Heart right ventricle (tissue), 16 donors: ENCODE results near the gene ZNF879. TPM values are rescaled to one million over a fixed set of nuclear protein-coding genes. Genes with fewer than 3 reads are reported as not detected.

Experiments
- ATAC-seq, 8 donors: fragments of 200-7000 bp; cut with Tn5 transposase; one replicate each; pipeline ENCODE4 v1.9.1; 2020; ENCODE audit warnings: mild to moderate bottlenecking in 8 of 8, moderate library complexity in 8 of 8, moderate number of reproducible peaks in 1 of 8
- DNase-seq, 2 donors: peaks; one replicate each; pipeline ENCODE4 v3.0.0-alpha.2; 2020
- H3K27ac ChIP-seq, 10 donors: fragments of 200-600 bp; sonication (generic) in 2 of 10; one replicate each; pipeline versions ENCODE4 v1.5.0 to v1.8.0; 2020 to 2022; ENCODE audit warnings: mild to moderate bottlenecking in 3 of 10
- H3K27me3 ChIP-seq, 7 donors: fragments of 200-600 bp; one replicate each; pipeline ENCODE4 v1.8.0; 2021 to 2022; ENCODE audit warnings: mild to moderate bottlenecking in 2 of 7
- H3K36me3 ChIP-seq, 9 donors: fragments of 200-600 bp; sonication (generic) in 1 of 9; one replicate each; pipeline versions ENCODE4 v1.5.0 to v1.8.0; 2020 to 2022; ENCODE audit warnings: mild to moderate bottlenecking in 2 of 9
- H3K4me1 ChIP-seq, 9 donors: fragments of 200-600 bp; sonication (generic) in 1 of 9; one replicate each; pipeline versions ENCODE4 v1.5.0 to v1.8.0; 2020 to 2022; ENCODE audit warnings: mild to moderate bottlenecking in 4 of 9
- H3K4me3 ChIP-seq, 10 donors: fragments of 200-600 bp; sonication (generic) in 2 of 10; one replicate each; pipeline versions ENCODE4 v1.5.0 to v1.8.0; 2020 to 2022; ENCODE audit warnings: mild to moderate bottlenecking in 7 of 10, moderate library complexity in 2 of 10
- H3K9me3 ChIP-seq, 11 donors: fragments of 200-600 bp in 10 of 11; sonication (generic) in 2 of 11; one replicate each; pipeline versions ENCODE4 v1.5.0 to v1.8.0; 2013 to 2022; ENCODE audit warnings: mild to moderate bottlenecking in 2 of 11, control low read depth in 1 of 11, moderate library complexity in 1 of 11
- WGBS, 2 donors: extraction: QIAGEN DNeasy Blood & Tissue Kit; methylation state at CpG; one replicate each; pipeline ENCODE4 v1.1.7; 2013; ENCODE audit warnings: inconsistent platforms in 1 of 2; 5-methylcytosine and 5-hydroxymethylcytosine counted together
- intact Hi-C, 10 donors: fragments of 100-400 bp; cut with DNase I; formaldehyde crosslinking; loops; one replicate each; pipeline versions ENCODE4 v1.11.1 to v1.14.2; 2022
- long read RNA-seq, 3 donors: library from polyadenylated mRNA; unstranded; transcript quantifications; one replicate each; pipeline ENCODE4 v2.0.0, GENCODE V29; 2020 to 2021
- polyA plus RNA-seq, 2 donors: library from polyadenylated mRNA; stranded (reverse); fragments of 200-250 nt; gene quantifications; one replicate each; pipeline ENCODE4 v1.2.3, GENCODE V29; 2013
- total RNA-seq, 10 donors: library from RNA; stranded (reverse); fragmentation: NEBNext Ultra II Directional in 3 of 10; extraction: Animal tissue kit (Norgen Biotek cat#: 25700) in 3 of 10; gene quantifications; one replicate each; pipeline versions ENCODE4 v1.2.1 to v1.2.4, GENCODE V29; 2021 to 2023
- TF ChIP-seq, protein P1 (sequence below), 9 donors: fragments of 200-600 bp; sonication (generic) in 2 of 9; IDR thresholded peaks; one replicate each; pipeline versions ENCODE4 v1.5.0 to v1.8.0; 2021 to 2022; ENCODE audit warnings: antibody characterized with exemption in 9 of 9, mild to moderate bottlenecking in 5 of 9, moderate library complexity in 1 of 9
- donor health status: Arrhythmogenic right ventricular cardiomyopathy.
- donor health status: ischemic (EF 13 %, LVEDD 7.1; RV severe dilation, severe dysfunction).
- donor health status: healthy with polysubstance abuse.
- donor health status: DM: no; HTN: yes; CAD: no.
- donor health status: DM: no; HTN: no; CAD: no.
- donor health status: ischemic (EF 25% LVEDD 6.9; RV normal size, moderate dysfunction).
- donor health status: ischemic (EF 25% LVEDD 5.7; RV mildly dilated, moderate dysfunction).
- donor health status: healthy.
- donor health status: DM: yes; HTN: yes; CAD: no.
- donor health status: Ischemic cardiomyopathy.
- donor health status: ischemic (EF 35%, LVEDD 5.7; RV mildly dilated, moderate dysfunction).
- donor health status: nonischemic (EF 11% LVEDD 7.7; RV severe dilation, severe dysfunction).
- donor health status: DM: yes; HTN: yes; CAD: no.
- donor health status: PGD.
- donor health status: ischemic (EF 29% LVEDD 5.4; RV normal size, mild dysfunction).
- donor health status: nonischemic (EF 23%, LVEDD 6.1; RV moderate dilation, normal function).

The ZNF879 gene
- total RNA-seq (1 to 10 TPM; 1.8 to 4.5 (median 3.6) TPM), polyA plus RNA-seq (1 to 10 TPM; 1.4 to 3.7 TPM)
- long read RNA-seq, donor 1, partial matches to known transcripts: 0 of 5 reads
- long read RNA-seq, donor 1, other reads (novel, unspliced or antisense): 2 of 5 reads
- long read RNA-seq, donor 2, partial matches to known transcripts: 0 of 4 reads
- long read RNA-seq, donor 2, other reads (novel, unspliced or antisense): 0 of 4 reads
- long read RNA-seq, donor 3, transcript ZNF879-201 (5 exons, 3,304 nt): major isoform, 8 of 10 reads
- long read RNA-seq, donor 3, partial matches to known transcripts: 1 of 10 reads
- long read RNA-seq, donor 3, other reads (novel, unspliced or antisense): 0 of 10 reads

DNA sequence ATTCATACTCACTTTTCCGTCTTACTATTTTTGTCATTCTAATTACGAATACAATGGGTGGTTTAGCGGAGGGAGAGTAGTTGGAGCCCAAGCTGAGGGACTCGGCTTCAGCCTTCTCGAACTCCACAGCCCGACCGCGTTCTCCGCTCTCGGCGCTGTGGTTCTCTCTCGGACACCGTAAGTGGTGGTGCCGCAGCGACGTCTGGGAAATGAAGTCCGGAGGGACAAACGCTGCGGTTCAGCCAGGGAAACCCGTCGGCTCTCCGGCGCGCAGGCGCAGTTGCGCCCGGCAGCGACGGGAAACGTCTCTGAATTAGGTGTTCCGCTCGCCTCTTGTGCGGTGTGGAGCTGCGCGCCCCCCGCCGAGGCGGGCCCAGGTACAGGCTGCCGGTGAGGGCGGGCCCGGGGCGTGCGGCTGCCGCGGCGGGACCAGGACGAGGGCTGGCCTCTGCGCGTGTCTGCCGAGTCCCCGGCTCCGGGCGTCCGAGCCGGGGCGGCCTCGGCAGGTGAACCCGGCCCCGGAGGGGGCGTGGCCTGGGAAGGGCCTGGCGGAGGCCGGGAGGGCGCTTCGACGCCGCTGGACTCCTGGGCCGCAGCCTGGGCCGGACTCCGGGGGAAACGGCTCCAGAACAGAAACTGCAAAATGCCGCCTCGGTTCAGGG lies at the start of gene ZNF879:
TSS of gene ZNF879 (plus strand) at position 277 of the 662 bp plus-strand sequence. CDS start 1,201 bp downstream, outside the sequence.
- intact Hi-C loops: loop anchor here in 6 of 10 donors (1.0 to 10.0 kb wide), 10 partner anchors 37 to 291 kb away; partner anchors contain the start of genes ZNF454 (in 5 of the 6), ZNF354C (in 4 of the 6) and ZNF354A (in 1 of the 6)
- whole genome bisulfite sequencing, 2 donors: 0 to 1% methylated on average over 71 to 72 of the region's 72 CpGs
- H3K27me3 ChIP-seq: no peaks in the 10 kb centered on the region
- H3K9me3 ChIP-seq: peaks cover 0 to 29% (median 27%) of the 10 kb centered on the region in 11 donors
- ATAC-seq (peak; percentile 97 to 99 (median 99)), DNase-seq (peak; percentile 94 to 95)
- peak within 1 kb of the TSS; percentile 22 to 96 (median 74) for H3K4me3 ChIP-seq
- TF ChIP-seq, protein P1, sequence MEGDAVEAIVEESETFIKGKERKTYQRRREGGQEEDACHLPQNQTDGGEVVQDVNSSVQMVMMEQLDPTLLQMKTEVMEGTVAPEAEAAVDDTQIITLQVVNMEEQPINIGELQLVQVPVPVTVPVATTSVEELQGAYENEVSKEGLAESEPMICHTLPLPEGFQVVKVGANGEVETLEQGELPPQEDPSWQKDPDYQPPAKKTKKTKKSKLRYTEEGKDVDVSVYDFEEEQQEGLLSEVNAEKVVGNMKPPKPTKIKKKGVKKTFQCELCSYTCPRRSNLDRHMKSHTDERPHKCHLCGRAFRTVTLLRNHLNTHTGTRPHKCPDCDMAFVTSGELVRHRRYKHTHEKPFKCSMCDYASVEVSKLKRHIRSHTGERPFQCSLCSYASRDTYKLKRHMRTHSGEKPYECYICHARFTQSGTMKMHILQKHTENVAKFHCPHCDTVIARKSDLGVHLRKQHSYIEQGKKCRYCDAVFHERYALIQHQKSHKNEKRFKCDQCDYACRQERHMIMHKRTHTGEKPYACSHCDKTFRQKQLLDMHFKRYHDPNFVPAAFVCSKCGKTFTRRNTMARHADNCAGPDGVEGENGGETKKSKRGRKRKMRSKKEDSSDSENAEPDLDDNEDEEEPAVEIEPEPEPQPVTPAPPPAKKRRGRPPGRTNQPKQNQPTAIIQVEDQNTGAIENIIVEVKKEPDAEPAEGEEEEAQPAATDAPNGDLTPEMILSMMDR (IDR thresholded peaks at IDR 0.05): no peak
- H3K27ac ChIP-seq: peak within 1 kb of the TSS; percentile 80 to 94 (median 88)
- peaks cover 3 to 38% (median 32%) of the 10 kb centered on the region in 9 donors for H3K36me3 ChIP-seq
- peaks cover 0 to 18% (median 9%) of the 10 kb centered on the region in 9 donors for H3K4me1 ChIP-seq

DNA sequence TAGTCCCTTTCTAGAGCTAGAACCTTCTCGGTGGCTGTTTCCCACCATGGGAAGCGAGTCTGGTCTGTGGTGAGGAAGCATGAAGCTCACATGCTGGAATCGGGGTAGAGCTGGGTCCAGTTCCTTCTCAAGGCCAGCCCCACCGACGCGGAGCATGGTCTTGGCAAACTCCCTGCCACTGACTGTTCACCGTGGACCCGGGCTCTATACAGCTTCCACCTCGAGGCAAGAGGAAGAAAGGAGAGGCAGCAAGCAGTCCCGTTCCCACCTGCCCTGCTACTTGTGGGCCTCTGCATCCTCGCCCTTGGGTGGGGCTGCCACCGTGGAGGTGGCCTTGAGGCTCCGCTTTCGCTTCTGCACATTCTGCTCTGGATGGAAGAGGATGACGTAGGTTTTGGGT lies 42.2 kb upstream of the ZNF879 start:
- H3K27ac ChIP-seq: no peak overlapping the region

DNA sequence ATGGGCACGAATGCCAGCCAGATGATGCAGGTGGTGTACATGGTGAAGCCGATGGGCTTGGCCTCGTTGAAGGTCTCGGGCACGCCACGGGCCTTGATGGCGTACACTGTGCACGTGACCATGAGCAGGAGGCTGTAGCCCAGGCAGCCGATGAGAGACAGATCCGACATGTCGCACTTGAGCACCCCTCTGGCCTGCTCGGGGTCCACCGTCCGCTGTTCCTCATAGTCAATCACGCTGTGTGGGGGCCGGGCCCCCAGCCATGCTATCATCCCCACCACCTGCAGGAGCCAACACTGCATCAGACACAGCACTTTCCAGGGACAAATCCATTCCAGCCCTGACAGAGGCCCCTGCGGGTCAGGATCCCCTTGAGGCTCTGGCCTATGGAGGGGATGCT lies 40.7 kb upstream of the ZNF879 start:
- H3K27ac ChIP-seq: no peak overlapping the region
- peaks cover 0 to 15% (median 0%) of the 10 kb centered on the region in 9 donors for H3K36me3 ChIP-seq
- H3K9me3 ChIP-seq: peaks cover 0 to 98% (median 70%) of the 10 kb centered on the region in 11 donors
- ATAC-seq: no peak
- TF ChIP-seq, protein P1 (IDR thresholded peaks at IDR 0.05): no peak
- H3K4me3 ChIP-seq: no peak overlapping the region
- H3K4me1 ChIP-seq: no peaks in the 10 kb centered on the region
- WGBS, 2 donors: 94 to 97% methylated on average over 17 of the region's 17 CpGs
- no peak for DNase-seq
- no peaks in the 10 kb centered on the region for H3K27me3 ChIP-seq
- intact Hi-C loops: no loop called here

More for the DNA sequence above, 42.2 kb upstream of the ZNF879 start:
- Histone ChIP-seq H3K4me1 (no peaks in the 10 kb centered on the region), H3K27me3 (no peaks in the 10 kb centered on the region), H3K36me3 (peaks cover 0 to 31% (median 0%) of the 10 kb centered on the region in 9 donors), H3K4me3 (no peak overlapping the region), H3K9me3 (peaks cover 0 to 98% (median 74%) of the 10 kb centered on the region in 11 donors)
- no peak for DNase-seq
- no peak for ATAC-seq
- intact Hi-C loops: no loop called here
- TF ChIP-seq, protein P1 (IDR thresholded peaks at IDR 0.05): no peak
- 95 to 96% methylated on average over 15 of the region's 15 CpGs for WGBS, 2 donors

DNA sequence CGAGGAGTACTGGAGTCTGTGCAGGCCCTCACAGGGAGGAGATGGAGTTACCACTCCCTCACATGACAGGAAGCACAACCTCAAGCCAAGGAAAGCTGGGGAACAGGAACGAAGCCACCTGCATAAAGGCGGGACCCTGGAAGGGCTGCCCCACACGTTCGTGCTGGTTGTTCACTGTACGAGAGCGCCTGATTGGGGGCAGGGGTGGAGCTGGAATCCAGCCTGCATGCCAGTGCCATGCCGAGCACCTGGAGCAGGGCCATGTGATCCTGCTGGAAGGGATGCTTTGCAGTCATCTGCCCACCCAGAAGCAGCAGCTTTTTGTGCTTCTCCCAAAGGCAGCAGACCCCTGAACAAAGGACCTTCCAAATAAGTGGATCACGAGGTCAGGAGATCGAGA lies 39.9 kb upstream of the ZNF879 start:
- DNase-seq (no peak), ATAC-seq (no peak)
- no peaks in the 10 kb centered on the region for H3K27me3 ChIP-seq
- intact Hi-C loops: no loop called here
- peaks cover 0 to 8% (median 0%) of the 10 kb centered on the region in 9 donors for H3K36me3 ChIP-seq
- H3K4me1 ChIP-seq: no peaks in the 10 kb centered on the region
- WGBS, 2 donors: 96 to 97% methylated on average over 10 of the region's 10 CpGs
- peaks cover 0 to 98% (median 66%) of the 10 kb centered on the region in 11 donors for H3K9me3 ChIP-seq
- no peak overlapping the region for H3K27ac ChIP-seq
- H3K4me3 ChIP-seq: no peak overlapping the region
- TF ChIP-seq, protein P1 (IDR thresholded peaks at IDR 0.05): no peak
